OCI-LY3 (cell line): Measurements from ENCODE around the gene USP53.

Source experiments
- H2AFZ ChIP-seq: fragments of 200-600, 300-600 bp; shearing (Covaris generic); 2 replicates; pipeline ENCODE4 v1.6.0; 2014; ENCODE audit warnings: antibody characterized with exemption, low read depth, low read length
- H3K27ac ChIP-seq: fragments of 200-600, 300-600 bp; sonication (generic); 2 replicates; pipeline ENCODE4 v1.5.1; 2014; ENCODE audit warnings: mild to moderate bottlenecking, low read length, moderate library complexity, mixed read lengths
- H3K27me3 ChIP-seq: fragments of 200-600, 300-600 bp; sonication (generic); 2 replicates; pipeline ENCODE4 v1.6.1; 2014; ENCODE audit warnings: low read depth, low read length, mixed read lengths
- H3K36me3 ChIP-seq: fragments of 200-600, 300-600 bp; sonication (generic); replicated peaks from 2 replicates; pipeline ENCODE3; 2014; ENCODE audit warnings: low read depth, low read length, mixed read lengths
- H3K4me1 ChIP-seq: fragments of 300-600, 200-600 bp; sonication (generic); 2 replicates; pipeline ENCODE4 v1.6.1; 2014; ENCODE audit warnings: low read length, mixed read lengths
- H3K4me2 ChIP-seq: fragments of 200-600, 300-600 bp; sonication (generic); 2 replicates; pipeline ENCODE4 v1.6.1; 2014; ENCODE audit warnings: low read length, mixed read lengths
- H3K4me3 ChIP-seq: fragments of 300-600, 200-600 bp; sonication (generic); 2 replicates; pipeline ENCODE4 v1.5.1; 2014; ENCODE audit warnings: antibody characterized with exemption, mild to moderate bottlenecking, low read length, moderate library complexity
- H3K79me2 ChIP-seq: fragments of 300-600, 200-600 bp; shearing (Covaris generic); 2 replicates; pipeline ENCODE4 v1.6.1; 2014; ENCODE audit warnings: mild to moderate bottlenecking, low read length, mixed read lengths
- H3K9ac ChIP-seq: fragments of 300-600, 200-600 bp; shearing (Covaris generic); 2 replicates; pipeline ENCODE4 v1.6.0; 2014; ENCODE audit warnings: mild to moderate bottlenecking, low read length, moderate library complexity
- H3K9me3 ChIP-seq: fragments of 200-600, 300-600 bp; shearing (Covaris generic); 2 replicates; pipeline ENCODE4 v1.6.1; 2014; ENCODE audit warnings: low read length, mixed read lengths; ENCODE audit not compliant: insufficient read depth
- H4K20me1 ChIP-seq: fragments of 200-600, 300-600 bp; sonication (generic); 2 replicates; pipeline ENCODE4 v1.6.1; 2016; ENCODE audit warnings: low read length, mixed read lengths; ENCODE audit not compliant: insufficient read depth
- EZH2phosphoT487 ChIP-seq: fragments of 200-600 bp; shearing (Covaris generic); IDR thresholded peaks from 2 replicates; pipeline ENCODE4 v1.6.1; 2018; ENCODE audit warnings: antibody characterized with exemption, mixed run types, low read depth
- TF ChIP-seq, protein P1 (sequence below): fragments of 200-600, 300-600 bp; sonication (generic); IDR thresholded peaks from 2 replicates; pipeline ENCODE4 v1.5.1; 2014; ENCODE audit warnings: antibody characterized with exemption, low read length, low read depth

The USP53 gene

DNA sequence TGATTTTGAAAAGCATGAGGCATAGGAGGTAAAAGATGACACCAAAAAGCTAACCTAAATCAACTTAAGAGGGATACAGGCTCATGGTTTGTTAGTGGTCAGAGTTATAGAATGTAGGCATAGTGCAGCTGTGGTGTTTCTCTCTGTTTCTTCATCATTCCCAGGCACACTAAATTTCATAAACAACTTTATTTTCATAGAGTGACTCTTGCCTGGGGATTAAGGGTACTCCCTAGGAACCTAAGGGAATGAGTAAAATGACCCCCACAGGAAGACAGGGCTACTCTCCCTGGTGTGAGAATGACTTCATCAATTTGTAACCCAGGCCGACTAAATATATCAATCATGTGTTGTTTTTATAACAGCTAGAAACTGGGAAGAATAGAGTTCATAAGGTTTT lies 98.3 kb downstream of the USP53 start:
- TF ChIP-seq, protein P1, sequence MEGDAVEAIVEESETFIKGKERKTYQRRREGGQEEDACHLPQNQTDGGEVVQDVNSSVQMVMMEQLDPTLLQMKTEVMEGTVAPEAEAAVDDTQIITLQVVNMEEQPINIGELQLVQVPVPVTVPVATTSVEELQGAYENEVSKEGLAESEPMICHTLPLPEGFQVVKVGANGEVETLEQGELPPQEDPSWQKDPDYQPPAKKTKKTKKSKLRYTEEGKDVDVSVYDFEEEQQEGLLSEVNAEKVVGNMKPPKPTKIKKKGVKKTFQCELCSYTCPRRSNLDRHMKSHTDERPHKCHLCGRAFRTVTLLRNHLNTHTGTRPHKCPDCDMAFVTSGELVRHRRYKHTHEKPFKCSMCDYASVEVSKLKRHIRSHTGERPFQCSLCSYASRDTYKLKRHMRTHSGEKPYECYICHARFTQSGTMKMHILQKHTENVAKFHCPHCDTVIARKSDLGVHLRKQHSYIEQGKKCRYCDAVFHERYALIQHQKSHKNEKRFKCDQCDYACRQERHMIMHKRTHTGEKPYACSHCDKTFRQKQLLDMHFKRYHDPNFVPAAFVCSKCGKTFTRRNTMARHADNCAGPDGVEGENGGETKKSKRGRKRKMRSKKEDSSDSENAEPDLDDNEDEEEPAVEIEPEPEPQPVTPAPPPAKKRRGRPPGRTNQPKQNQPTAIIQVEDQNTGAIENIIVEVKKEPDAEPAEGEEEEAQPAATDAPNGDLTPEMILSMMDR: no peak
- TF ChIP-seq EZH2phosphoT487: no peak
- no peak overlapping the region for H3K27ac ChIP-seq

DNA sequence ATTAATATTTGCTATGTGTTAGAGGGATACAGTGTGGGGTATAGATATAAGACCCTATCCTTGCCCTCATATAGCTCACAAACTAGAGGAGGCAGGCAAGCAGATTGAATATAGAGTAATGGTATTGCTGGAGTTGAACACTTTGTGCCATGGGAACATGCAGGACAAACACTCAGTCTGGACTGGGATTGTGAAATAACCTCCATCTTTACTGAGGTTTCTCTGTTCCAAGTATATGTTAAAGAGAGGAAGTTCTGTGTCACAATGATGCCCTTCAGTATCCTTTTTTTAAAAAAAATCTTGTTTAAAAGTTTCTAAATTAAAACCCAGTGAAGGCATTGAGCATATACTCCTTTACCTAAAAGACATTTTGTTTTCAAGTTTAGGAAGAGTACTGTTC lies 100.7 kb downstream of the USP53 start:
- H3K36me3 ChIP-seq: no peaks in the 10 kb centered on the region
- no peaks in the 10 kb centered on the region for H3K9me3 ChIP-seq
- H3K4me1 ChIP-seq: no peaks in the 10 kb centered on the region
- no peak overlapping the region for H3K27ac ChIP-seq
- no peak overlapping the region for H3K9ac ChIP-seq
- peaks cover 18% of the 10 kb centered on the region for H3K27me3 ChIP-seq
- TF ChIP-seq, protein P1: no peak
- no peak for TF ChIP-seq EZH2phosphoT487
- no peaks in the 10 kb centered on the region for H4K20me1 ChIP-seq
- no peak overlapping the region for H2AFZ ChIP-seq
- no peaks in the 10 kb centered on the region for H3K79me2 ChIP-seq
- no peak overlapping the region for H3K4me2 ChIP-seq
- no peak overlapping the region for H3K4me3 ChIP-seq

More for the DNA sequence above, 98.3 kb downstream of the USP53 start:
- H4K20me1 ChIP-seq: no peaks in the 10 kb centered on the region
- H3K4me3 ChIP-seq: no peak overlapping the region
- H3K27me3 ChIP-seq: peaks cover 18% of the 10 kb centered on the region
- no peak overlapping the region for H3K4me2 ChIP-seq
- H3K9ac ChIP-seq: no peak overlapping the region
- no peaks in the 10 kb centered on the region for H3K36me3 ChIP-seq
- H3K9me3 ChIP-seq: no peaks in the 10 kb centered on the region
- no peaks in the 10 kb centered on the region for H3K4me1 ChIP-seq
- no peaks in the 10 kb centered on the region for H3K79me2 ChIP-seq
- no peak overlapping the region for H2AFZ ChIP-seq

- TF ChIP-seq, protein P1: peak; percentile 78
- no peak for TF ChIP-seq EZH2phosphoT487
- no peak overlapping the region for H3K9ac ChIP-seq
- no peaks in the 10 kb centered on the region for H3K36me3 ChIP-seq
- H3K27me3 ChIP-seq: peaks cover 18% of the 10 kb centered on the region
- no peak overlapping the region for H3K4me3 ChIP-seq
- no peaks in the 10 kb centered on the region for H3K4me1 ChIP-seq
- H3K79me2 ChIP-seq: no peaks in the 10 kb centered on the region
- no peak overlapping the region for H3K27ac ChIP-seq
- H3K9me3 ChIP-seq: no peaks in the 10 kb centered on the region
- no peak overlapping the region for H2AFZ ChIP-seq
- no peaks in the 10 kb centered on the region for H4K20me1 ChIP-seq
- no peak overlapping the region for H3K4me2 ChIP-seq
Observed at GRCh38 chr4:119314356-119314755, 101.8 kb downstream of the USP53 start.

DNA sequence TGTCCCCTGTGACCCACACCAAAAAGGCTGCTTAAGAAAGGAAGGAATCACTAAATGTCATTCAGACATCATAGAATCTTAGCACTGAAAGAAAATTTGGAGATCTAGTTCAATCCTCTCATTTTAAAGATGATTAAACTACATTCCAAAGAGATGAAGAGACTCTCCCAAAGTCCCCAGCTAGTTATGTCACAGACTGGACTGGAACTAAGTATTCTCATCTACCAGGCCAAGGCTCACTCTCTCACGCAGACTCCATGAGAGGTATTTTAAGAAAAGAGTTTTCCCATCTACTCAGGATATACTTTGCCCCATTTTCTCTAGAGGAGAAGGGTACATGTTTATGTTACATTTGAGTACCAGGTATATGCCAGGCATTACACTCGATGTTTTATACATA lies 102.5 kb downstream of the USP53 start:
- Histone ChIP-seq H3K27me3 (peaks cover 21% of the 10 kb centered on the region), H3K4me1 (no peaks in the 10 kb centered on the region), H3K36me3 (no peaks in the 10 kb centered on the region), H3K9ac (no peak overlapping the region), H3K9me3 (no peaks in the 10 kb centered on the region), H3K79me2 (no peaks in the 10 kb centered on the region), H3K4me2 (no peak overlapping the region), H3K4me3 (no peak overlapping the region), H3K27ac (no peak overlapping the region), H2AFZ (no peak overlapping the region), H4K20me1 (no peaks in the 10 kb centered on the region)
- no peak for TF ChIP-seq EZH2phosphoT487
- TF ChIP-seq, protein P1: no peak
